ENCODE measurements around the gene GPC6. TPM values are rescaled to one million over a fixed set of nuclear protein-coding genes. Genes with fewer than 3 reads are reported as not detected.

The GPC6 gene
- total RNA-seq, 1 donor = 77.8 TPM

DNA sequence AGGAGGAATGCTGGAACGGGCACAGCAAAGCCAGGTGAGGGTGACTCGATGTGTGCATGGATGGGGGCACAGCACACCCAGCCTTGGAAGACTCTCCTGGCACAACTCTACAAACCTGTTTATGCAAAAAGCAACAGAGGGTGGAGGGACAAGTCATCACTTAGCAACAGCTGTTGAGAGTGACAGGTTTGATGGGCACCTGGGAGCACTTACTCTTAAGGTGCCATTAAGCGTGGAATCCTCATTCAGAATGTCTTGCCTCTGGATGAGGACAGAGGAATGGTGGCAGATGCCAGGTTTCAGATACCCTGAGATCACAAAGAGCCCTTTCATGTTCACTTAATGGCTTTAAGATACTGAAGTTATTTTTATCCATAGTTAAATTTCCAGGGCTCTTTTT lies 1155.9 kb downstream of the GPC6 start:
- no peaks in the 10 kb centered on the region for H4K20me1 ChIP-seq (ENCODE audit: insufficient read depth, low read length)
- TF ChIP-seq, protein P1, sequence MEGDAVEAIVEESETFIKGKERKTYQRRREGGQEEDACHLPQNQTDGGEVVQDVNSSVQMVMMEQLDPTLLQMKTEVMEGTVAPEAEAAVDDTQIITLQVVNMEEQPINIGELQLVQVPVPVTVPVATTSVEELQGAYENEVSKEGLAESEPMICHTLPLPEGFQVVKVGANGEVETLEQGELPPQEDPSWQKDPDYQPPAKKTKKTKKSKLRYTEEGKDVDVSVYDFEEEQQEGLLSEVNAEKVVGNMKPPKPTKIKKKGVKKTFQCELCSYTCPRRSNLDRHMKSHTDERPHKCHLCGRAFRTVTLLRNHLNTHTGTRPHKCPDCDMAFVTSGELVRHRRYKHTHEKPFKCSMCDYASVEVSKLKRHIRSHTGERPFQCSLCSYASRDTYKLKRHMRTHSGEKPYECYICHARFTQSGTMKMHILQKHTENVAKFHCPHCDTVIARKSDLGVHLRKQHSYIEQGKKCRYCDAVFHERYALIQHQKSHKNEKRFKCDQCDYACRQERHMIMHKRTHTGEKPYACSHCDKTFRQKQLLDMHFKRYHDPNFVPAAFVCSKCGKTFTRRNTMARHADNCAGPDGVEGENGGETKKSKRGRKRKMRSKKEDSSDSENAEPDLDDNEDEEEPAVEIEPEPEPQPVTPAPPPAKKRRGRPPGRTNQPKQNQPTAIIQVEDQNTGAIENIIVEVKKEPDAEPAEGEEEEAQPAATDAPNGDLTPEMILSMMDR (IDR thresholded peaks at IDR 0.05; ENCODE audit: extremely low read depth, low read depth, low read length) = no peak
- H3K36me3 ChIP-seq (ENCODE audit: insufficient read depth, low read length) = no peaks in the 10 kb centered on the region
- H3K27ac ChIP-seq (ENCODE audit: low read depth, low read length) = no peak overlapping the region
- no peak for DNase-seq (ENCODE audit: insufficient read length, low spot score, missing footprints)
- H3K4me1 ChIP-seq (ENCODE audit: insufficient read depth, low read length) = no peaks in the 10 kb centered on the region
- H3K79me2 ChIP-seq (ENCODE audit: insufficient read depth, low read length) = no peaks in the 10 kb centered on the region
- no peak overlapping the region for H3K4me2 ChIP-seq (ENCODE audit: insufficient read depth, low read length)
- no peak overlapping the region for H2AFZ ChIP-seq (ENCODE audit: low read length)
- no peaks in the 10 kb centered on the region for H3K27me3 ChIP-seq (ENCODE audit: insufficient read depth, low read length)
- no peaks in the 10 kb centered on the region for H3K9me3 ChIP-seq (ENCODE audit: low read depth, low read length)
- no peak overlapping the region for H3K4me3 ChIP-seq (ENCODE audit: insufficient read depth, low read length)

DNA sequence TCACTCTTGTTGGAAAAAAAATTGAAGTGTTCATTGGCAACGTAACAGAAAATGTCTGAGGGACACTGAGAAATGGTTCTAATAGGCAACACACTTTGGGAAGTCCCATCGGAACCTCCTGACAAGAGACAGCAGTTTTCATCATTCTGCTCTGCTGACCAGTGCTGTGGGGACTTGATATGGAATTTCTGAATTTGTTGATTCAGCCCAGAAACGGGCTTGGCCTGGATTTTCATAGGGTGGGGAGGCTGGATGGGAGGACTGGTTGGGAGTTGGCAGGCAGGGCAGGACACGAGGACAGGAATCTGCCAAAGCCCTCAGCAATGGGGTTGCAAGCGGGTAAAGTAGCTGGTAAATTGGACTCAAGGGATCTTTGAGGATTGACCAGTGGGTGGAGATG lies 1156.4 kb downstream of the GPC6 start:
- TF ChIP-seq, protein P1 (IDR thresholded peaks at IDR 0.05; ENCODE audit: extremely low read depth, low read depth, low read length) = no peak
- H3K4me1 ChIP-seq (ENCODE audit: insufficient read depth, low read length) = no peaks in the 10 kb centered on the region
- no peaks in the 10 kb centered on the region for H4K20me1 ChIP-seq (ENCODE audit: insufficient read depth, low read length)
- H3K4me3 ChIP-seq (ENCODE audit: insufficient read depth, low read length) = no peak overlapping the region
- no peaks in the 10 kb centered on the region for H3K9me3 ChIP-seq (ENCODE audit: low read depth, low read length)
- DNase-seq (ENCODE audit: insufficient read length, low spot score, missing footprints) = peak; percentile 42
- H3K27me3 ChIP-seq (ENCODE audit: insufficient read depth, low read length) = no peaks in the 10 kb centered on the region
- no peak overlapping the region for H3K4me2 ChIP-seq (ENCODE audit: insufficient read depth, low read length)
- H3K27ac ChIP-seq (ENCODE audit: low read depth, low read length) = no peak overlapping the region
- H2AFZ ChIP-seq (ENCODE audit: low read length) = no peak overlapping the region
- no peaks in the 10 kb centered on the region for H3K79me2 ChIP-seq (ENCODE audit: insufficient read depth, low read length)
- no peaks in the 10 kb centered on the region for H3K36me3 ChIP-seq (ENCODE audit: insufficient read depth, low read length)

DNA sequence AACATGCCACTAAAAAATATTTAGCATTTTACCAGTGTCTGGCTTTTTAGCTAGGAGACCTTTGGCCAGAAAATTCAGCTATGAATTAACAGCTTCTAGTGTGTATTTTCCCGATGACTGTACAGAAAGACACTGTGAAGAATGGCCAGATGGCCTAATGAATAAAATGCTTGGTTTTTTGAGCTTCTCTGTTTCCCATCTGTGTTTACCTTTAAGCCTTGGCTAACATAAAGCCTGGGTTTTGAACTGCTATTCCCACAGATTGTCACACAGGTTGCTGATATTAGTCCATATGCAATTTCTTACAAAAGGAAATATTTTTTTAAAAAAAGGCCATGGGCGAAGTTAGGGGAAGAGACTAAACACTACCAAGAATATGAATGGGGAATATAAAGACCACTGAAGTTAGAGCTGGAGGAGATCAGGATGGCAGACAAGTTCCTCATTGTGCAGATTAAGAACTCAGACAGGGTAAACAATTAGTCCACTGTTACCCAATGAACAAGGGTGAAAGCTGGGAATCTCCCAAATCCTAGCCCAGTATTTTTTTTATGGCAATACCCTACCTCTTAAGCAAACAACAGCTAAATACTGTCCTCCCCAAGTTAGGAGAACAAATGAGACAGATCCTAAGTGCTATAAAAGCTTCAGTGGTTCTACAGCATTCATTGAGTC lies 1157.8 kb downstream of the GPC6 start:
- no peaks in the 10 kb centered on the region for H3K27me3 ChIP-seq (ENCODE audit: insufficient read depth, low read length)
- no peak overlapping the region for H3K4me3 ChIP-seq (ENCODE audit: insufficient read depth, low read length)
- TF ChIP-seq, protein P1 (IDR thresholded peaks at IDR 0.05; ENCODE audit: extremely low read depth, low read depth, low read length) = no peak
- no peaks in the 10 kb centered on the region for H3K36me3 ChIP-seq (ENCODE audit: insufficient read depth, low read length)
- no peaks in the 10 kb centered on the region for H4K20me1 ChIP-seq (ENCODE audit: insufficient read depth, low read length)
- no peak overlapping the region for H3K4me2 ChIP-seq (ENCODE audit: insufficient read depth, low read length)
- DNase-seq (ENCODE audit: insufficient read length, low spot score, missing footprints) = no peak
- no peak overlapping the region for H2AFZ ChIP-seq (ENCODE audit: low read length)
- H3K79me2 ChIP-seq (ENCODE audit: insufficient read depth, low read length) = no peaks in the 10 kb centered on the region
- H3K4me1 ChIP-seq (ENCODE audit: insufficient read depth, low read length) = no peaks in the 10 kb centered on the region
- no peak overlapping the region for H3K27ac ChIP-seq (ENCODE audit: low read depth, low read length)
- H3K9me3 ChIP-seq (ENCODE audit: low read depth, low read length) = no peaks in the 10 kb centered on the region

DNA sequence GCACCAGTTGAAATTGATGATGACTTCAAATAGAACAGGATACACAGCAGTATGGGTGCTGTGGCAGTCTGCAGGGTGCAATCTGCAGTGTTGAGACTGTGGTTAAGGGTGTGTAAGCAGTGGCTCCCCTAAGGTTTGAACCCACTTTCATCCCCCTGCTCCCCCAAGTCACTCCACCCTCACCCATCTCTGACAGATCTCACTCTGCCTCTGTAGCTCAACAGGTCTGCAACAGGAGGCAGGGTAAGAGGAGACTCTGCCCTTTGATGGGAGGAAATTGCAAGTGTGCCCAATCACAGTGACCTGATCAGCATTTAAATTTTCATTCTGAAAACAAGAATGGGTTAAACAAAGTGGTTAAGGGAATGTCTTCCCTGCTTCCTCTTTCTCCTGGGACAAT lies 1160.4 kb downstream of the GPC6 start:
- H2AFZ ChIP-seq (ENCODE audit: low read length) = no peak overlapping the region
- H3K79me2 ChIP-seq (ENCODE audit: insufficient read depth, low read length) = no peaks in the 10 kb centered on the region
- H3K4me2 ChIP-seq (ENCODE audit: insufficient read depth, low read length) = no peak overlapping the region
- no peaks in the 10 kb centered on the region for H3K27me3 ChIP-seq (ENCODE audit: insufficient read depth, low read length)
- no peaks in the 10 kb centered on the region for H3K36me3 ChIP-seq (ENCODE audit: insufficient read depth, low read length)
- no peak overlapping the region for H3K27ac ChIP-seq (ENCODE audit: low read depth, low read length)
- H4K20me1 ChIP-seq (ENCODE audit: insufficient read depth, low read length) = no peaks in the 10 kb centered on the region
- H3K4me1 ChIP-seq (ENCODE audit: insufficient read depth, low read length) = no peaks in the 10 kb centered on the region
- no peaks in the 10 kb centered on the region for H3K9me3 ChIP-seq (ENCODE audit: low read depth, low read length)
- TF ChIP-seq, protein P1 (IDR thresholded peaks at IDR 0.05; ENCODE audit: extremely low read depth, low read depth, low read length) = no peak
- no peak for DNase-seq (ENCODE audit: insufficient read length, low spot score, missing footprints)
- H3K4me3 ChIP-seq (ENCODE audit: insufficient read depth, low read length) = no peak overlapping the region

All from osteoblast (primary cell).